Vagina (tissue), 2 donors: ENCODE measurements around the gene PRM3. TPM values are rescaled to one million over a fixed set of nuclear protein-coding genes. Genes with fewer than 3 reads are reported as not detected.

Source experiments
- DNase-seq, 2 donors: peaks; one replicate each; pipeline ENCODE4 v3.0.0-alpha.2; 2017; ENCODE audit errors: extremely low spot score in 2 of 2
- H3K27ac ChIP-seq: fragments of 200-600 bp; sonication (generic); one replicate; pipeline ENCODE4 v1.5.1; 2019
- H3K27me3 ChIP-seq: fragments of 200-600 bp; sonication (generic); one replicate; pipeline ENCODE4 v1.5.1; 2019
- H3K36me3 ChIP-seq, 2 donors: fragments of 200-600 bp; sonication (generic); one replicate each; pipeline ENCODE4 v1.5.1; 2017 to 2019
- H3K4me1 ChIP-seq: fragments of 200-600 bp; sonication (generic); one replicate; pipeline ENCODE4 v1.5.1; 2019
- H3K4me3 ChIP-seq, 2 donors: fragments of 200-600 bp; sonication (generic); 1 replicate in 1 of 2; 2 replicates in 1 of 2; pipeline ENCODE4 v1.5.1; 2016 to 2019
- H3K9me3 ChIP-seq: fragments of 200-600 bp; sonication (generic); one replicate; pipeline ENCODE4 v1.5.1; 2019
- CTCF ChIP-seq, 3 experiments: fragments of 450-650 bp in 2 of 3; fragments of 200-600 bp in 1 of 3; sonication (generic) in 1 of 3; IDR thresholded peaks; one replicate each; pipeline ENCODE4 v1.5.1; 2017 to 2019; ENCODE audit warnings: antibody characterized with exemption in 3 of 3, mild to moderate bottlenecking in 2 of 3, moderate library complexity in 2 of 3
- POLR2A ChIP-seq, 2 donors: fragments of 450-650 bp; IDR thresholded peaks; one replicate each; pipeline ENCODE4 v1.6.1; 2017; ENCODE audit warnings: antibody characterized with exemption in 2 of 2, mild to moderate bottlenecking in 2 of 2, moderate library complexity in 2 of 2
- POLR2AphosphoS5 ChIP-seq, 2 donors: sonication (generic); formaldehyde crosslinking; IDR thresholded peaks; one replicate each; pipeline ENCODE4 v1.9.0; 2017; ENCODE audit warnings: antibody characterized with exemption in 2 of 2, mild to moderate bottlenecking in 2 of 2, low read depth in 1 of 2; ENCODE audit not compliant: insufficient read depth in 1 of 2
- intact Hi-C: fragments of 100-400 bp; cut with DNase I; formaldehyde crosslinking; loops from one replicate; pipeline ENCODE4 v1.15.1; 2023
- total RNA-seq: library from RNA; depleted of rRNA; stranded (reverse); fragments of >200 nt; gene quantifications from one replicate; pipeline ENCODE4 v1.2.3, GENCODE V29; 2016

PRM3 gene
- total RNA-seq, 1 donor from 2014 or later, result not detected

GRCh38 chr16:11231367-11231970 is 42.0 kb downstream of the PRM3 start:
- Histone ChIP-seq H3K36me3 (no peaks in the 10 kb centered on the region), H3K27me3 (no peaks in the 10 kb centered on the region), H3K4me1 (peaks cover 7% of the 10 kb centered on the region), H3K4me3 (no peak overlapping the region), H3K9me3 (no peaks in the 10 kb centered on the region), H3K27ac (no peak overlapping the region)
- intact Hi-C loops, result no loop called here
- DNase-seq, result no peak
- no peak for TF ChIP-seq POLR2A (IDR thresholded peaks at IDR 0.05)
- no peak for TF ChIP-seq CTCF (IDR thresholded peaks at IDR 0.05)
- TF ChIP-seq POLR2AphosphoS5 (IDR thresholded peaks at IDR 0.05; ENCODE audit: insufficient read depth in 1 of 2, low read depth in 1 of 2), result no peak

- intact Hi-C loops, result no loop called here
- no peak for TF ChIP-seq POLR2AphosphoS5 (IDR thresholded peaks at IDR 0.05; ENCODE audit: insufficient read depth in 1 of 2, low read depth in 1 of 2)
- no peak for TF ChIP-seq POLR2A (IDR thresholded peaks at IDR 0.05)
- TF ChIP-seq CTCF (IDR thresholded peaks at IDR 0.05), result no peak
- H3K4me1 ChIP-seq, result peaks cover 17% of the 10 kb centered on the region
- no peaks in the 10 kb centered on the region for H3K36me3 ChIP-seq
- DNase-seq, result no peak
- no peaks in the 10 kb centered on the region for H3K27me3 ChIP-seq
- H3K27ac ChIP-seq, result no peak overlapping the region
- H3K9me3 ChIP-seq, result no peaks in the 10 kb centered on the region
- no peak overlapping the region for H3K4me3 ChIP-seq
These were observed 43.5 kb downstream of the PRM3 start for GRCh38 chr16:11229906-11230305.

GRCh38 chr16:11229432-11229831 is 44.0 kb downstream of the PRM3 start:
- no peaks in the 10 kb centered on the region for H3K9me3 ChIP-seq
- H3K4me1 ChIP-seq, result peaks cover 22% of the 10 kb centered on the region
- no peak for DNase-seq
- no peaks in the 10 kb centered on the region for H3K36me3 ChIP-seq
- TF ChIP-seq POLR2AphosphoS5 (IDR thresholded peaks at IDR 0.05; ENCODE audit: insufficient read depth in 1 of 2, low read depth in 1 of 2) (no peak), CTCF (IDR thresholded peaks at IDR 0.05) (no peak), POLR2A (IDR thresholded peaks at IDR 0.05) (no peak)
- intact Hi-C loops, result no loop called here
- no peaks in the 10 kb centered on the region for H3K27me3 ChIP-seq
- H3K27ac ChIP-seq, result no peak overlapping the region
- H3K4me3 ChIP-seq, result no peak overlapping the region

GRCh38 chr16:11225677-11226549 is 47.5 kb downstream of the PRM3 start:
- Histone ChIP-seq H3K27ac (no peak overlapping the region), H3K4me1 (peaks cover 17% of the 10 kb centered on the region), H3K27me3 (no peaks in the 10 kb centered on the region), H3K4me3 (no peak overlapping the region), H3K36me3 (no peaks in the 10 kb centered on the region), H3K9me3 (no peaks in the 10 kb centered on the region)
- intact Hi-C loops, result no loop called here
- no peak for DNase-seq
- no peak for TF ChIP-seq CTCF (IDR thresholded peaks at IDR 0.05)
- TF ChIP-seq POLR2AphosphoS5 (IDR thresholded peaks at IDR 0.05; ENCODE audit: insufficient read depth in 1 of 2, low read depth in 1 of 2), result no peak
- no peak for TF ChIP-seq POLR2A (IDR thresholded peaks at IDR 0.05)
